Activated CD8-positive, alpha-beta memory T cell treated with anti-CD3 and anti-CD28 coated beads, Interleukin-2, amount 50 U/mL, for 1 hour (primary cell): Measurements from ENCODE around the gene HECTD4.
"Not testable (repeated sequence)": the region's sequence is repeated elsewhere in the genome, so short reads cannot be mapped to it uniquely, and the experiment has no call there.

Source experiments
- DNase-seq: peaks from one replicate; pipeline ENCODE4 v3.0.0-alpha.2; 2020; ENCODE audit errors: extremely low read depth

Gene HECTD4

DNA sequence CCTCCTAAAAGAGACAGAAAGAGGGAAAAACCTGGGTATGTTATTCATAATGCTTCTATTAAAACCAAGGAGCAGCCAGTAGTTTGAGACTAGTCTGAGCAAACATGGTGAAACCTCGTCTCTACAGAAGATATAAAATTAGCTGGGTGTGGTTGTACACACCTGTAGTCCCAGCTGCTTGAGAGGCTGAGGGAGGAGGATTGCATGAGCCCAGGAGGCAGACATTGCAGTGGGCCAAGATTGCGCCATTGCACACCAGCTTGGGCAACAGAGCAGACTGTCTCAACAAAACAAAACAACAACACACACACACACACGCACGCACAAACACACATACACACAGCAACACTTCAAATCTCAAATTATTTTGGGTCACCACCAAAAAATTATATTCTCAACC is 27.8 kb downstream of the HECTD4 start:
- no peak for DNase-seq

DNA sequence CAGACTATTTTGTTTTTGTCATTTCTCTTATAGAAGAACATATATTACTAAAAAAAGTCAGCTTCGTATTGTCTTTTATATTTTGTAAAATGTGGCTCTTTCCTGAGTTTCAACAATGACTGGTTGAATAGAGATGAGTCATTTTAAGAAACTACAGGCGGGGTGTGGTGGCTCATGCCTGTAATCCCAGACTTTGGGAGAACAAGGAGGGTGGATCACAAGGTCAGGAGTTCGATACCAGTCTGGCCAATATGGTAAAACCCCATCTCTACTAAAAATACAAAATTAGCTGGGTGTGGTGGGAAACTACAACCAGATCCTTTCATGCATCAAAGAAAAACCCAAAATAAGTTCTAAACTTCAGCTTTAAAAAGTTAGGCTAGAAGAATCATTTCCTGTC is 28.8 kb downstream of the HECTD4 start:
- DNase-seq = no peak

DNA sequence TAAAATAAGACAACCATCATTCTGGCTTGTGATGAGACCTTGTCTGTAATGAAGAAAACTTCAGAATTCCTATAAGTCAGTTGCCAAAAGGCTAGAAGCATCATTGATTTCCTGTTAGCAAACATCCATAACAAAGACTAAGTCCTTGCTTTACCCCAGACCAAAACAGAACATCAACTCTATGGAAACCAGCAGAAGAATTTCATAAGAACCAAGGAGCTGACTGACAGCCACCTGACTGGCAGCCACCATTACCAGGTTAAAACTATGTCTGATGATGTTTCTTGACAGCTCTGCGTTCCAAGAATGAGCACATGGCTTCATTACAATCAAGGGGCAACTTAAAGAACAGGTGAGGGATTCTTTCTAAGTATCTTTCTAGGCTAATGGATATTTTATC is 29.3 kb downstream of the HECTD4 start:
- DNase-seq = no peak

DNA sequence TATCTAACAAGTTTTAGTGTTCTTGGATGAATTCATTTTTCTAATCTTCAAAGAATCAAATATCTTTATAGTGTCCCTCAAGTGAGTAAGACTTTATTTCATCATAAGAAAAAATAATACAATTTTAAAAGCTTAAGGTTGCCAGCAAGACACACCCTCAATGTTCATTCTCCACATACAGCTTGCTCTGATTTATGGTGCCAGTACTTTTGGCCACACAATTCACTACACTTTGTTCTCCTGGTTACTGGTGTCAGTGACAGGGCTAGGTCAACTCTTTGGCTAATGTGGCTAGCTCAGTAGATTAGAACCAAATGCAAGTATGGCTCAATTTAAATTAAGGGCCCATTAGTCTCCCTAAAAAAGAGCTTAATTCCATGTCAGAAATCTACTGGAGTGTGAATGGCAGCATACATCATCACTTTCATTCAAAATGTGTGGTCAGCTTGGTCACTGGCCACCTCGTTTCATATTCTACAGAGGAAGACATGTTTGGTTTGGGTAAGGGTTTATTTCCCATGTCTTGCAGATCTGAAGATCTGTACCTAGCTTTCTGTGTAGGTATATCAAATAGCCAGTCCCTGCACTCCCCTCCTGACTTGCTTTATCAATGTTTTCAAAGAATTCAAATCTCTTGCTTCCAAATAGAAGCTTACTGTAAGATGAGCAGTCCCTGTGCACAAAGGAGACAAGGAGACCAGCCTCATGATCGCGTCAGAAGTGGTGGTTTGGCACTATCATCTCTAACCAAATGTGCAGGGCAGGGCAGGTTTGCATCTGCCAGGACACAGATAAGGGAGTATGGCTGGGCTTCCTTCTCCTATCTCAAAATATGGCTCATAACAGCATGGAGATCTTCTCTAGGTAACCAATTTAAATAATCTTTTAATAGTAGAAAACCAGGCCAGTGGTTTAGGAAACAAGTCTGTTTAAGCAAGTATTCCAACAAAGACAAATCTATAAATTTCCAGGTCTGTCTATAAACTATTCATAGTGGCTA is 31.3 kb downstream of the HECTD4 start:
- no peak for DNase-seq

DNA sequence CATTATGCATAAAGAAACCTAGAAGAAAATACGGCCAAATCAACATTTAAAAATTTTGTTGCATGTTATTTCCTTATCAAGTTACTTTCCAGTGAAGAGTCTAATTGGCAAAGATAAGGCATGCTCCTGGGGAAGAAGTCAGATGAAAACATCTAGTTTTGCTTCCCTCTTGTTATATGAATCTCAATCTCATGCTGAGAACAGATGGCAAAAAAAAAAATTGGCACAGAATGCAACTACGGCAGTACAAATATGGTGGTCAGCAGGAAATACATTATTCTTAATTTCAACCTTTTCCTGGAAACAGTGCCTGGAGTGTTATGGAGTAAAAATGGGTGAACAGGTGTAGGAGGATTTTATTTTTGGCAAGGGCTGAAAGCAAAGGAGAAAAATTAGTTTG is 32.8 kb downstream of the HECTD4 start:
- no peak for DNase-seq

DNA sequence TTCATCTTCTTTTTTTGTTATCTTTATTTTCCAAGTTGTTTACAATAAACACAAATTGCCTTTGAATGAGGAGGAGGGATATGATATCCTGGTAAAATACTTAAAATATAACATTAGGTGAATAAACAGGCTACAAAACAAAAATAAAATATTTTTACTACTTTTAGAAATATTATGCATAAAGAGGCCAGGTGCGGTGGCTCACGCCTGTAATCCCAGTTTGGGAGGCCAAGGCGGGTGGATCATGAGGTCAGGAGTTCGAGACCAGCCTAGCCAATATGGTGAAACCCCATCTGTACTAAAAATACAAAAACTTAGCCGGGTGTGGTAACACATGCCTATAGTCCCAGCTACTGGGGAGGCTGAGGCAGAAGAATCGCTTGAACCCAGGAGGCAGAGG is 33.3 kb downstream of the HECTD4 start:
- not testable (repeated sequence) for DNase-seq

DNA sequence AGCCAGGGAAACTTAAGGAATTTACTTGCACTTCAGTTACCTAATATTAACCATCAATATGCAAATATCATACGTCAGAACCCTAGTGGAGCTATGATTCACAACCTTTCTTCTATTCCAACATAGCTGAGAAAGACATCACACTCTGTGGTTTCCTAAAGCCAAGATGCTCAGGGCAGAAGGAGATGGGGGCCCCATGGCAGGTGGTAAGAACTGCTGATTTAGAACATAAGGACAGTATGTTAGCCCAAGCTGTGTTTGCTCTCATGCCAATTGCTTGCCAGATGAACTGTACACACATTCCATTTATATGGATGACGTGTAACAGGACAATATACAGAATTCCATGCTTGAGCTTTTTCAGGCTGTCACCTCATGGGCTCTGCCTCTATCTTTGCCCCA is 34.6 kb downstream of the HECTD4 start:
- DNase-seq = no peak

DNA sequence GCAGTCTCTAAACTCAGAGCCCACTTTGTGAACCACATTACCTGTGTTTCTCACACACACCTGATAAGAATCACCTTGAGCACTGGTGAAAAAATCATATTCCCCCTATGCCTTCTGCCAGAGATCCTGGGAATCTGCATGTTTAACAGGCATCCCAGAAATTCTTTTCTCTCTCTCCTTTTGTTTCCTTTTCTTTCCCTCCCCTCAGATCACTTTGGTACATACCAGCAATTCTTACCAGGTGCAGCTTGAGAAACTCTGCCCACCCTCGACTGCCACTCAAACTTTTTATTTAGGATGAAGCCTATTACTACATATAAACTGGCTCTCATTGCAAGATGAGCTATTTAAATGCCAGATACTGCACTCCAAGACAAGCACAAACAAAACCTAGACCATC is 36.0 kb downstream of the HECTD4 start:
- DNase-seq = no peak

DNA sequence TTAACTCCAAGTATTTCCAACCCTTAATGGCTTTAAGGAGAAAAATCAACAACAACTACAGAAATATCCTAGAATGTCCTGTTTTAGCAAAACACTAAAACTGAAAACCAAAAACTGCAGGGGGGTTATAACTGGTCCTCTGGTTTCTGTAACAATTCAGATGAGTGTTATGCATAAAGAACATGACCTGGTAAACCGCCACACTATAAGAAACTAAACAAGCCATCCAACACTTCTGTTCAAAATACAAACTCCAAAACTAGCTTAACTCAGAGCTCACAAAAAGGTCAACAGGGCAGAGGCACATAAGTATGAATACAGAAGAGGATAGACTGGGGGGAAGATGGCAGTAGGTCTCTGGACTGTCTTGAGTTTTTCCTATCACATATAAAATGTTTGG is 38.0 kb downstream of the HECTD4 start:
- DNase-seq = no peak

DNA sequence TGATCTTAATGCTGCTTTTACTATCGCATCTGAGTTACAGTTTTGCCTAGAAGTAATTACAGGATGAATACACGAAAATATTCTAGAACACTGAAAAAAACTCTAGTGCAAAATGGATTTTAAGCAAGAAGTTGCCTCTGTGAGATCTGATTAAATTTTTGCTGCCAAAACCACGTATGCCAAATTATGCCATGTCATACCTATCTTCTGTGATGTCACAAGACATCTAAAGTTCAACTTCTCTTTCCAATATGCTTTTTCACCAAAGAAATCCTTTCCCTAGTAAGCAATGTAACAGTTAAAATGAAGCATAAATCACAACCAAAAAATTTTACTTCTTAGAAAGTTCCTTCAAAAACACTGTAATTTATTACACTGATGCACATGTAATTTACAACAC is 39.6 kb downstream of the HECTD4 start:
- DNase-seq = no peak

DNA sequence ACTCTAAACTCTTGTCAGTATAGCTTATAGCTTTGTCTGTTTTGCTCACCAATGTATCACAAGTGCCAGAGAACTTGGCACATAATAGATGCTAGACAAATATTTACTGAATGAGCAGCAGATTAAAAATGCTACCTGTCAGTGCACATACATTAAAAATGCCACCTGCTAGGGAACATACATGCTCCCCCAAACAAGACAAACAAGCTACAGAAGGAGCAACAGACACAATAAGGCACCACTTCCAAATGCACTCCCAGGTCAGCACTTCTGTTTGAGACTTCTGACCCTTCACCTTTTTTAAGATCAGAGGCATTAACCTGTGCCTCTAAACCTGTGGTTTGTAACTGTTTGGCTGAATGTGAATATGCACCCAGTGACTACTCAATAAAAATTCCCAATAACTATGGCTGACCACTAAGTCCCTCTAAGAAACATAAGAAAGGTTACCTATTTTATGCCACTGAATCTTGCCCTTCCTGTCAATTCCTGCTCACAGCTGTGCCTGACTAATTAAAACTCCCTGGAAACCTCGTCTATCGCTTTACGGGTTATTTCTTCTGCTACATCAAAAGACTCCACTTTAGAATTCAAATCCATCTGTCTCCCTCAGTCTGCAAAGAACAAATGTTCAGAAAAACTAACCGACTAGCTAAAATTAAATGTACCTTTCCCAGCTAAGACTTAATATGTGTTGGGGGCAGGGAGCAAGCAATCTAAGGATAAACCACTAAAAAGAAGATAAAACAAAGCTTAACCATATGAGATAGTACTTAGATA is 41.0 kb downstream of the HECTD4 start:
- no peak for DNase-seq

DNA sequence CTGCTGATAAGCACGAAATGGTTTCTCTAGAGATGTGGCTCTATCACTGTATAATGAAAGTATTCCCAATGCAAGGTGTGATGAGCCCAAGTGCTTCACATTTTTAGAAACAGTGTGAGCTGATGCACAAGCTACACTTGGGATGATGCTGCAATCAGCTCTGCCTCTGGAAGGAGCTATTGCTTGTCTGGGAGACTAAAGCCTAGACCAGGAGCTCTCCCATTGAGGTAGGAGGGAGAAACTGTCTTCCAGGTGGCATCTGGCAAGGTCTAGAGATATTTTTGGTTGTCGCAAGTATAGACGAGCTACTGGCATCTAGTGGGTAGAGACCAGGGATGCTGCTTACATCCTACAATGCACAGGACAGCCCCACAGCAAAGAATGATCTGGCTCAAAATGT is 42.0 kb downstream of the HECTD4 start:
- DNase-seq = no peak

DNA sequence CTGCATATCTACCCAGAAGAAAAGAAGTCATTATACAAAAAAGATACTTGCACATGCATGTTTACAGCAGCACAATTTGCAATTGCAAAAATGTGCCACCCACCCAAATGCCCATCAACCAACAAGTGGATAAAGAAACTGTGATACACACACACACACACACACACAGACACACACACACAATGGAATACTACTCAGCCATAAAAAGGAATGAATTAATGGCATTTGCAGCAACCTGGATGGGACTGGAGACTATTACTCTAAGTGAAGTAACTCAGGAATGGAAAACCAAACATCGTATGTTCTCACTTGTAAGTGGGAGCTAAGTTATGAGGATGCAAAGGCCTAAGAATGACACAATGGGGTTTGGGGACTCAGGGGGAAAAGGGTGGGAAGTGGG is 47.2 kb downstream of the HECTD4 start:
- not testable (repeated sequence) for DNase-seq

DNA sequence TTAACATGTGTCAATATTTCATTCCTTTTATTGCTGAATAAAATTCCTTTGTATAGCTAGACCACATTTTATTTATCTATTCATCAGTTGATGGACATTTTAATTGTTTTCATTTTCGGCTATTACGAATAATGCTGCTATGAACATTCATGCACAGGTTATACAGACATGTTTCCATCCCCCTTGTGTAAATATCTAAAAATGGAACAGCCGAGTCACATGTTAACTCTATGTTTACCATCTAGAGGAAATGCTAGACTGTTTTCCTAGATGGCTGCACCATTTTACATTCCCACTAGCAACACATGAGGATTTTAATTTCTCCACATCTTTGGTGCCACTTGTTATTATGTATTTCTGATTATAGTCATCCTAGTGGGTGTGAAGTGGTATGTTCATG is 49.2 kb downstream of the HECTD4 start:
- no peak for DNase-seq

DNA sequence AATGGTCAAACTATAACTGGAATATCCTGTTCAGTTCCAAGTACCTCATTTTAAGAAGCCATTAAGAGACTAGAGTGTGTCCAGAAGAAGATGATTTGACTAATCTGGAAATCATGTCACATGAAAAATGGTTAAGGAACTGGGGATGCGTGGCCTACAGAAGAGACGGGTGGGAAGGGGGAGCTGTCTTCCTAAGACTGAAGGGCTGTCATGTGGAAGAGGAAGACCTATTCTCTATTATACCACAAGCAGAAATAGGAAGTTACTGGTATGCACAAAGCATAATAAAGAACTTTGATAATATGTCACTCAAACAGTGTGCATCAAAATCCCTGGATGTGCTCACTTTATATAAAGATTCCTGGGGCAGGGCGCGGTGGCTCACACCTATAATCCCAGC is 50.3 kb downstream of the HECTD4 start:
- DNase-seq = no peak

DNA sequence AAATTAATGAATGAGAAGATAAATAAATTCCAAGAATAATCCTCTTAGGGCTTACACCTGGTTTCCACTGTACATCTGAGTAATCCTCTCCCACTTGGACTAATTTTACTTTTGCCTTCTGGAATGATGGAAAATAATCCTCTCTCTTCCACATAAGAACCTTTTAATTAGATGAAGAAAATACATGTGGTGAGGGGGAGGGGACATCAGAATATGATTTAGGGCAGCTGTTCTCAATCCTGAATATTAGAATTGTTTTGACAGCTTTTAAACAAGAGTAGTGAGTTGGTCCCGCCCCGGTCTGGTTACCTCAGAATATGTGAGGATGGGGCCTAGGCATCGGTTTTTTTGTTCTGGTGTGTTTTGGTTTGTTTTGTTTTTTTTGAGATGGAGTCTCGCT is 51.5 kb downstream of the HECTD4 start:
- no peak for DNase-seq

DNA sequence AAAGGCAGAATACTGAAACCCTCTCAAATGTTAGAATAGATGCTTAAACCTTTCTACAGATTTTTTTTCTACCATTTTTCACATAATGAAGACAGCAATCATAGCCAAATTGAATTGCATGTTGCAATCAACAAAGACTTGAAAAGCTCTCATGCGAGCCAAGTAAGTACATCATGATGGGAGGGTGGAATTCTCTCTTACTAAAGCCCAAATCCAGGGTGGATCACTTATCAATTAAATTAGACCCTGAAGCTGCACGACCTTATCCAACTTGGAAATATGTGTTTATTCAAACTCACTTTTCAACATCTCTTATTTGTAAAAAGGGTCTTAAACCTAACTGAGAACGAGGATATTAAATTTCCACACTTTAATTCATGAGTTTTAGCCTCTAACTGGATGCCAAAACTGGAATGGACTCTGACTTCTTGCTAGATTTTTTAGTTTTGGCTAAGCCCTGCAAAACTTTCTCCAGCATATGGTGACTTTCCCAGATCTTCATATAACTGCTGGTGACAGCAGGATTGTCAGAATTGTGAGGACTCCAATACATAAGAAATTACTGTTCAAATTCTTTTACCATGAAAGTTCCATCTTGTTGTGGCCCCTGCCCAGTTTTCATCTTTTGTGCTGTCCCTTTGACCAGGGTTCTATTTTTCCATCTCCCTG is 53.6 kb downstream of the HECTD4 start:
- DNase-seq = no peak

DNA sequence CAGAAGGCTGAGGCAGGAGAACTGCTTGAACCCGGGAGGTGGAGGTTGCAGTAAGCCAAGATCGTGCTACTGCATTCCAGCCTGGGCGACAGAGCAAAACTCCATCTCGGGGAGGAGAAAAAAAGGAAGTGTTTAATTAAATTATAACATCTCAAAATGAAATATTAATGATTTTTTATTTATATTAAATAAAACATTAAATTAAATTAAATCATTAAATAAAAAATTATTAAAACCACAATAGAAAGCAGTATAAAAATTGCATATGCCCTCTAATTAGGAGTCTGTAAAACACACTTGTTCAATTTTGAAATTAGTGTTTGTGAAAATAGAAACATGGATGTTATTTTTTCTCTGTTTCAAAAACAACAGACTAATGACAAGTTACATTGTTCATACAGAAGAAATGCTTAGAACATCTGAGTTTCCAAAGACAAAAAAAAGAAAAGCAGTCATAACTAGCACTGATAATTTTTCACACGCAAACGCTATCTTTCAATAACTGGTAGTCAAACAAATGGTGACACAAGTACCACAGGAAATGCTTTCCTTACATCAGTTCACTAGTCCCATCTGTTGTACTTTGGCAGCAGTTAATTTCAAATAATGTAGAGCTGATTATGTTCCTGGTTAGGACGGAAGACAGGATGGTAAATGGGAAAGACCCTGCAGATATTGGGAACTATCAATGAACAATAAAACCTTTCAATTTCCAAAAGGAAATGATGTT is 54.9 kb downstream of the HECTD4 start:
- DNase-seq = no peak

DNA sequence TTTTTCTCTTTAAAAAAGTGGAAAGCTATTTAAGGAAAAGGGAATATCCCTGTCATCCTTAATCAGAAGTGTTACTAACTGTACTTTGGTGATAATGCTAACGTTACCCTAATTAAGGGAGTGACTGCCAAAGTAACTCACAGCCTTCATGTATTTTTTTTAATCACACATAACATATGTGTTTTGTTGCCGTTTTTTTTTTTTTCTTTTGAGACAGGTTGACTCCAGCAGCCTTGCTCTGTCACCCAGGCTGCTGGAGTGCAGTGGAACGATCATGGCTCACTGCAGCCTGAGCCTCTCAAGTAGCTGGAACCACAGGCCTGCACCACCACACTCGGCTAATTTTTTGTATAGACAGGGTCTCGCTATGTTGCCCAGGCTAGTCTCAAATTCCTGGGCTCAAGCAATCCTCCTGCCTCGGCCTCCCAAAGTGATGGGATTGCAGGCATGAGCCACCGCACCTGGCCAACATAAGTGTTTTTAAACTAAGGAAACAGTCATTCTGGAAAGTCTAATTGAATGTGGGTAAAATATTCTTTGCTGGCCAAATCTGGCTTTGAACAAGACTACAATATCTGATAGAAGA is 56.5 kb downstream of the HECTD4 start:
- no peak for DNase-seq

DNA sequence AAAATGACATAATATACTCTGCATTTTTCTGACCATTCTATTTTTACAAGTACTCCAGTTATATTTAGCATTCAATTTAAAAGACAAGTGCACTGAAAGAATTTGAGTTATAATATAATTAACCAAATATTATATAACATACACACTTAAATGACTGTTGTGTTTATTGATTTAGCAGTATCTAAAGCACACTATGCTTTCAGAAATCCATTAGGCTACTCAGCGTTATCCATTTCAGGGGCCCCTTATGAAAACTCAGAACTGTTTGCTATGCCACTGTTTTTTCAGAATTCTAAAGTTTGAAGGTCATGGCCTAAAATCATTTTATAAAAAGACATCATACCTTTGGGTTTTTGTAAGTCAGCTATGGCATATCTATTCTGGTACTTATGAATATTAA is 57.1 kb downstream of the HECTD4 start:
- DNase-seq = no peak

DNA sequence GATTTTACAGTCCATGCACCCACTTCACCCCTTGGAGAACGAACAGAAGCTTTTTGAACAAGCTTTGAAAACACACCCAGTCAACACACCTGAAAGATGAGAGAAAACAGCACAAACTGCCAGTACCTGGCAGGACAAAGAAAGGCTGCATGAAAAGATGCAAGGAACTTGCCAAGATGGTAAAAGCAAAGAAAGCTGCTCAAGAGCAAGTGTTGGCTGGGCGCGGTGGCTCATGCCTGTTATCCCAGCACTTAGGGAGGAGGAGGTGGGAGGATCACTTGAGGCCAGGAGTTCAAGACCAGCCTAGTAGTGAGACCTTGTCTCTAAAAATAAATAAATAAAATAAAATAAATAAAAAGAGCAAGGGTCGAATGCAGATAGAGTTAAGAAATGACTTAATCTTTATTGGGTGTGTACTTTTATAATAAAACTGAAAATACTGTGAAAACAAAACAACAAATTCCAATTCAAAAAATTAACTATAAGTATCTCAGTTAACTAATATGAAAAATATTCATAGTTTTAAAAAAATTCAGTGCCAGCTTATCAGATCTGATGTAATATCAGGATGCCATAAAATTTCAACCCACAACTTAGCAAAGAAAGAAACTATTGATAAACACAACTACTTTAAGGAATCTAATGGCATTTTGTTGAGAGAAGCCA is 59.2 kb downstream of the HECTD4 start:
- no peak for DNase-seq
